GM12801 (cell line): ENCODE data around the gene SPATA32.

Experiments used
- CTCF ChIP-seq: IDR thresholded peaks from one replicate; pipeline ENCODE4 v1.5.1; 2011; ENCODE audit warnings: control low read depth; ENCODE audit not compliant: insufficient read length; ENCODE audit errors: extremely low read depth

SPATA32 gene

GRCh38 chr17:45220079-45220478 is 41.8 kb downstream of the SPATA32 start:
- TF ChIP-seq CTCF: no peak

- peak; percentile 52 for TF ChIP-seq CTCF
Observed at GRCh38 chr17:45218895-45219661, 42.8 kb downstream of the SPATA32 start.
